Heart right ventricle (tissue), 16 donors: ENCODE results near the gene MPRIP. TPM values are rescaled to one million over a fixed set of nuclear protein-coding genes. Genes with fewer than 3 reads are reported as not detected.

Experiments
- ATAC-seq, 8 donors: fragments of 200-7000 bp; cut with Tn5 transposase; one replicate each; pipeline ENCODE4 v1.9.1; 2020; ENCODE audit warnings: mild to moderate bottlenecking in 8 of 8, moderate library complexity in 8 of 8, moderate number of reproducible peaks in 1 of 8
- DNase-seq, 2 donors: peaks; one replicate each; pipeline ENCODE4 v3.0.0-alpha.2; 2020
- H3K27ac ChIP-seq, 10 donors: fragments of 200-600 bp; sonication (generic) in 2 of 10; one replicate each; pipeline versions ENCODE4 v1.5.0 to v1.8.0; 2020 to 2022; ENCODE audit warnings: mild to moderate bottlenecking in 3 of 10
- H3K27me3 ChIP-seq, 7 donors: fragments of 200-600 bp; one replicate each; pipeline ENCODE4 v1.8.0; 2021 to 2022; ENCODE audit warnings: mild to moderate bottlenecking in 2 of 7
- H3K36me3 ChIP-seq, 9 donors: fragments of 200-600 bp; sonication (generic) in 1 of 9; one replicate each; pipeline versions ENCODE4 v1.5.0 to v1.8.0; 2020 to 2022; ENCODE audit warnings: mild to moderate bottlenecking in 2 of 9
- H3K4me1 ChIP-seq, 9 donors: fragments of 200-600 bp; sonication (generic) in 1 of 9; one replicate each; pipeline versions ENCODE4 v1.5.0 to v1.8.0; 2020 to 2022; ENCODE audit warnings: mild to moderate bottlenecking in 4 of 9
- H3K4me3 ChIP-seq, 10 donors: fragments of 200-600 bp; sonication (generic) in 2 of 10; one replicate each; pipeline versions ENCODE4 v1.5.0 to v1.8.0; 2020 to 2022; ENCODE audit warnings: mild to moderate bottlenecking in 7 of 10, moderate library complexity in 2 of 10
- H3K9me3 ChIP-seq, 11 donors: fragments of 200-600 bp in 10 of 11; sonication (generic) in 2 of 11; one replicate each; pipeline versions ENCODE4 v1.5.0 to v1.8.0; 2013 to 2022; ENCODE audit warnings: mild to moderate bottlenecking in 2 of 11, control low read depth in 1 of 11, moderate library complexity in 1 of 11
- CTCF ChIP-seq, 9 donors: fragments of 200-600 bp; sonication (generic) in 2 of 9; IDR thresholded peaks; one replicate each; pipeline versions ENCODE4 v1.5.0 to v1.8.0; 2021 to 2022; ENCODE audit warnings: antibody characterized with exemption in 9 of 9, mild to moderate bottlenecking in 5 of 9, moderate library complexity in 1 of 9
- WGBS, 2 donors: extraction: QIAGEN DNeasy Blood & Tissue Kit; methylation state at CpG; one replicate each; pipeline ENCODE4 v1.1.7; 2013; ENCODE audit warnings: inconsistent platforms in 1 of 2; 5-methylcytosine and 5-hydroxymethylcytosine counted together
- intact Hi-C, 10 donors: fragments of 100-400 bp; cut with DNase I; formaldehyde crosslinking; loops; one replicate each; pipeline versions ENCODE4 v1.11.1 to v1.14.2; 2022
- polyA plus RNA-seq, 2 donors: library from polyadenylated mRNA; stranded (reverse); fragments of 200-250 nt; gene quantifications; one replicate each; pipeline ENCODE4 v1.2.3, GENCODE V29; 2013
- total RNA-seq, 10 donors: library from RNA; stranded (reverse); fragmentation: NEBNext Ultra II Directional in 3 of 10; extraction: Animal tissue kit (Norgen Biotek cat#: 25700) in 3 of 10; gene quantifications; one replicate each; pipeline versions ENCODE4 v1.2.1 to v1.2.4, GENCODE V29; 2021 to 2023
- donor health status: Arrhythmogenic right ventricular cardiomyopathy.
- donor health status: ischemic (EF 13 %, LVEDD 7.1; RV severe dilation, severe dysfunction).
- donor health status: healthy with polysubstance abuse.
- donor health status: DM: no; HTN: yes; CAD: no.
- donor health status: DM: no; HTN: no; CAD: no.
- donor health status: ischemic (EF 25% LVEDD 6.9; RV normal size, moderate dysfunction).
- donor health status: ischemic (EF 25% LVEDD 5.7; RV mildly dilated, moderate dysfunction).
- donor health status: healthy.
- donor health status: DM: yes; HTN: yes; CAD: no.
- donor health status: Ischemic cardiomyopathy.
- donor health status: ischemic (EF 35%, LVEDD 5.7; RV mildly dilated, moderate dysfunction).
- donor health status: nonischemic (EF 11% LVEDD 7.7; RV severe dilation, severe dysfunction).
- donor health status: DM: yes; HTN: yes; CAD: no.
- donor health status: PGD.
- donor health status: ischemic (EF 29% LVEDD 5.4; RV normal size, mild dysfunction).
- donor health status: nonischemic (EF 23%, LVEDD 6.1; RV moderate dilation, normal function).

Gene MPRIP
- total and polyA plus RNA-seq, 12 donors = 225 to 409 (median 321) TPM

- intact Hi-C loops = loop anchor here in 1 of 10 donors (5.0 kb wide), 1 partner anchor 912 kb away; no protein-coding TSS in a partner anchor
- Histone ChIP-seq H3K27ac (no peak overlapping the region), H3K36me3 (peaks cover 0 to 100% (median 83%) of the 10 kb centered on the region in 9 donors), H3K27me3 (no peaks in the 10 kb centered on the region), H3K4me1 (peaks cover 0 to 17% (median 13%) of the 10 kb centered on the region in 9 donors), H3K9me3 (no peaks in the 10 kb centered on the region), H3K4me3 (no peak overlapping the region)
- TF ChIP-seq CTCF (IDR thresholded peaks at IDR 0.05) = no peak
- 87 to 94% methylated on average over 8 of the region's 8 CpGs for WGBS, 2 donors
- DNase-seq (no peak), ATAC-seq (no peak)
Measured at GRCh38 chr17:17224137-17224536, 181.9 kb downstream of the MPRIP start.

- no peak for ATAC-seq
- no peak for DNase-seq
- H3K27ac ChIP-seq = no peak overlapping the region
- H3K9me3 ChIP-seq = no peaks in the 10 kb centered on the region
- TF ChIP-seq CTCF (IDR thresholded peaks at IDR 0.05) = no peak
- intact Hi-C loops = no loop called here
- 93 to 95% methylated on average over 10 of the region's 10 CpGs for WGBS, 2 donors
- H3K27me3 ChIP-seq = no peaks in the 10 kb centered on the region
- peaks cover 0 to 100% (median 84%) of the 10 kb centered on the region in 9 donors for H3K36me3 ChIP-seq
- H3K4me1 ChIP-seq = peaks cover 0 to 25% (median 13%) of the 10 kb centered on the region in 9 donors
- H3K4me3 ChIP-seq = no peak overlapping the region
Measured at GRCh38 chr17:17225901-17226300, 183.6 kb downstream of the MPRIP start.

- 95% methylated on average over 16 of the region's 16 CpGs for WGBS, 2 donors
- no peak for ATAC-seq
- H3K27me3 ChIP-seq = no peaks in the 10 kb centered on the region
- no peak overlapping the region for H3K27ac ChIP-seq
- intact Hi-C loops = no loop called here
- no peak for TF ChIP-seq CTCF (IDR thresholded peaks at IDR 0.05)
- H3K4me1 ChIP-seq = peaks cover 0 to 31% (median 16%) of the 10 kb centered on the region in 9 donors
- peaks cover 0 to 100% (median 86%) of the 10 kb centered on the region in 9 donors for H3K36me3 ChIP-seq
- no peak for DNase-seq
- H3K9me3 ChIP-seq = no peaks in the 10 kb centered on the region
- H3K4me3 ChIP-seq = no peak overlapping the region
Measured at GRCh38 chr17:17226451-17227265, 184.4 kb downstream of the MPRIP start.

- Histone ChIP-seq H3K27me3 (no peaks in the 10 kb centered on the region), H3K27ac (peak overlapping the region in 8 of 10 donors; percentile 50 to 78 (median 66)), H3K36me3 (peaks cover 0 to 100% (median 77%) of the 10 kb centered on the region in 9 donors), H3K4me1 (peaks cover 0 to 43% (median 28%) of the 10 kb centered on the region in 9 donors), H3K4me3 (no peak overlapping the region), H3K9me3 (no peaks in the 10 kb centered on the region)
- ATAC-seq (peak; percentile 82 to 95 (median 87)), DNase-seq (peak; percentile 57 to 60)
- 70 to 71% methylated on average over 25 of the region's 25 CpGs for WGBS, 2 donors
- intact Hi-C loops = no loop called here
- TF ChIP-seq CTCF (IDR thresholded peaks at IDR 0.05) = no peak
Measured at GRCh38 chr17:17227608-17228520, 185.6 kb downstream of the MPRIP start.
